Measurements from ENCODE around the gene PDK1. TPM values are rescaled to one million over a fixed set of nuclear protein-coding genes. Genes with fewer than 3 reads are reported as not detected.
A peak's percentile ranks its signal among the peaks of the same experiment; 100 is the strongest.

PDK1 gene
- total RNA-seq, 1 donor: 26.8 TPM

GRCh38 chr2:172639823-172640222 lies 83.9 kb downstream of the PDK1 start:
- Histone ChIP-seq H3K79me2 (ENCODE audit: insufficient read depth, low read length) (no peaks in the 10 kb centered on the region), H3K36me3 (ENCODE audit: insufficient read depth, low read length) (no peaks in the 10 kb centered on the region), H2AFZ (ENCODE audit: low read length) (peak overlapping the region; percentile 54), H3K27me3 (ENCODE audit: insufficient read depth, low read length) (no peaks in the 10 kb centered on the region), H3K4me2 (ENCODE audit: insufficient read depth, low read length) (peak overlapping the region; percentile 35), H4K20me1 (ENCODE audit: insufficient read depth, low read length) (no peaks in the 10 kb centered on the region), H3K4me3 (ENCODE audit: insufficient read depth, low read length) (no peak overlapping the region), H3K4me1 (ENCODE audit: insufficient read depth, low read length) (peaks cover 16% of the 10 kb centered on the region), H3K27ac (ENCODE audit: low read depth, low read length) (peak overlapping the region; percentile 56), H3K9me3 (ENCODE audit: low read depth, low read length) (no peaks in the 10 kb centered on the region)
- TF ChIP-seq CTCF (IDR thresholded peaks at IDR 0.05; ENCODE audit: extremely low read depth, low read depth, low read length): no peak
- DNase-seq (ENCODE audit: insufficient read length, low spot score, missing footprints): peak; percentile 73

- H4K20me1 ChIP-seq (ENCODE audit: insufficient read depth, low read length): no peaks in the 10 kb centered on the region
- no peaks in the 10 kb centered on the region for H3K79me2 ChIP-seq (ENCODE audit: insufficient read depth, low read length)
- H3K36me3 ChIP-seq (ENCODE audit: insufficient read depth, low read length): no peaks in the 10 kb centered on the region
- peak overlapping the region; percentile 56 for H3K27ac ChIP-seq (ENCODE audit: low read depth, low read length)
- H2AFZ ChIP-seq (ENCODE audit: low read length): no peak overlapping the region
- TF ChIP-seq CTCF (IDR thresholded peaks at IDR 0.05; ENCODE audit: extremely low read depth, low read depth, low read length): no peak
- H3K4me2 ChIP-seq (ENCODE audit: insufficient read depth, low read length): no peak overlapping the region
- peak; percentile 11 for DNase-seq (ENCODE audit: insufficient read length, low spot score, missing footprints)
- H3K27me3 ChIP-seq (ENCODE audit: insufficient read depth, low read length): no peaks in the 10 kb centered on the region
- no peaks in the 10 kb centered on the region for H3K9me3 ChIP-seq (ENCODE audit: low read depth, low read length)
- peaks cover 16% of the 10 kb centered on the region for H3K4me1 ChIP-seq (ENCODE audit: insufficient read depth, low read length)
- no peak overlapping the region for H3K4me3 ChIP-seq (ENCODE audit: insufficient read depth, low read length)
Measured at GRCh38 chr2:172640389-172640788, 84.5 kb downstream of the PDK1 start.

GRCh38 chr2:172642301-172643020 lies 86.6 kb downstream of the PDK1 start:
- Histone ChIP-seq H3K4me1 (ENCODE audit: insufficient read depth, low read length) (peaks cover 20% of the 10 kb centered on the region), H3K79me2 (ENCODE audit: insufficient read depth, low read length) (no peaks in the 10 kb centered on the region), H2AFZ (ENCODE audit: low read length) (no peak overlapping the region), H4K20me1 (ENCODE audit: insufficient read depth, low read length) (no peaks in the 10 kb centered on the region), H3K36me3 (ENCODE audit: insufficient read depth, low read length) (no peaks in the 10 kb centered on the region), H3K9me3 (ENCODE audit: low read depth, low read length) (no peaks in the 10 kb centered on the region), H3K4me2 (ENCODE audit: insufficient read depth, low read length) (no peak overlapping the region), H3K27ac (ENCODE audit: low read depth, low read length) (no peak overlapping the region), H3K4me3 (ENCODE audit: insufficient read depth, low read length) (no peak overlapping the region), H3K27me3 (ENCODE audit: insufficient read depth, low read length) (no peaks in the 10 kb centered on the region)
- DNase-seq (ENCODE audit: insufficient read length, low spot score, missing footprints): no peak
- TF ChIP-seq CTCF (IDR thresholded peaks at IDR 0.05; ENCODE audit: extremely low read depth, low read depth, low read length): no peak

GRCh38 chr2:172643142-172643541 lies 87.3 kb downstream of the PDK1 start:
- Histone ChIP-seq H3K4me2 (ENCODE audit: insufficient read depth, low read length) (no peak overlapping the region), H2AFZ (ENCODE audit: low read length) (peak overlapping the region; percentile 68), H3K9me3 (ENCODE audit: low read depth, low read length) (no peaks in the 10 kb centered on the region), H4K20me1 (ENCODE audit: insufficient read depth, low read length) (no peaks in the 10 kb centered on the region), H3K27me3 (ENCODE audit: insufficient read depth, low read length) (no peaks in the 10 kb centered on the region), H3K27ac (ENCODE audit: low read depth, low read length) (no peak overlapping the region), H3K4me3 (ENCODE audit: insufficient read depth, low read length) (no peak overlapping the region), H3K79me2 (ENCODE audit: insufficient read depth, low read length) (no peaks in the 10 kb centered on the region), H3K36me3 (ENCODE audit: insufficient read depth, low read length) (no peaks in the 10 kb centered on the region), H3K4me1 (ENCODE audit: insufficient read depth, low read length) (peaks cover 20% of the 10 kb centered on the region)
- no peak for TF ChIP-seq CTCF (IDR thresholded peaks at IDR 0.05; ENCODE audit: extremely low read depth, low read depth, low read length)
- DNase-seq (ENCODE audit: insufficient read length, low spot score, missing footprints): no peak
